ENCODE measurements around the gene JMJD1C. TPM values are rescaled to one million over a fixed set of nuclear protein-coding genes. Genes with fewer than 3 reads are reported as not detected.
"Not testable (repeated sequence)": the region's sequence is repeated elsewhere in the genome, so short reads cannot be mapped to it uniquely, and the experiment has no call there.

The JMJD1C gene
- 10 to 100 TPM; 40.9 to 44.3 TPM for total RNA-seq
- long read RNA-seq, partial matches to known transcripts = 5 of 8 reads
- long read RNA-seq, other reads (novel, unspliced or antisense) = 3 of 8 reads

GRCh38 chr10:63465293-63466143, at the start of gene JMJD1C:
JMJD1C (minus strand) TSS chr10:63465977; CDS start chr10:63465662, 315 bp downstream.
- peak; percentile 92 to 95 for ATAC-seq
- DNase-seq = peak; percentile 85
- intact Hi-C loops (cut with DNase I) = loop anchor here (2.0 to 10.0 kb wide), 5 partner anchors 52 to 251 kb away; no protein-coding TSS in a partner anchor

- intact Hi-C loops (cut with DNase I) = loop anchor here in 1 of 2 donors (5.0 kb wide), 1 partner anchor 48 kb away; the partner anchor contains the start of gene JMJD1C
- ATAC-seq = peak in 1 of 2 donors; percentile 62
- DNase-seq = no peak
Measured at GRCh38 chr10:63515002-63515763, 49.4 kb upstream of the JMJD1C start.

- DNase-seq (no peak), ATAC-seq (peak in 1 of 2 donors; percentile 38)
- intact Hi-C loops (cut with DNase I) = no loop called here
Measured at GRCh38 chr10:63506554-63506953, 40.8 kb upstream of the JMJD1C start.

- ATAC-seq (no peak), DNase-seq (no peak)
- intact Hi-C loops (cut with DNase I) = no loop called here
Measured at GRCh38 chr10:63505562-63505961, 39.8 kb upstream of the JMJD1C start.

- no peak for ATAC-seq
- intact Hi-C loops (cut with DNase I) = no loop called here
- no peak for DNase-seq
Measured at GRCh38 chr10:63504145-63504881, 38.5 kb upstream of the JMJD1C start.

- intact Hi-C loops (cut with DNase I) = no loop called here
- ATAC-seq = no peak
- no peak for DNase-seq
Measured at GRCh38 chr10:63503395-63503794, 37.6 kb upstream of the JMJD1C start.

- DNase-seq = no peak
- intact Hi-C loops (cut with DNase I) = no loop called here
- no peak for ATAC-seq
Measured at GRCh38 chr10:63502832-63503231, 37.1 kb upstream of the JMJD1C start.

GRCh38 chr10:63501954-63502353, 36.2 kb upstream of the JMJD1C start:
- intact Hi-C loops (cut with DNase I) = no loop called here
- no peak for ATAC-seq
- DNase-seq = no peak

- intact Hi-C loops (cut with DNase I); ATAC-seq; DNase-seq: not testable (repeated sequence)
Measured at GRCh38 chr10:63500551-63500950, 34.8 kb upstream of the JMJD1C start.

- DNase-seq (no peak), ATAC-seq (no peak)
- intact Hi-C loops (cut with DNase I) = no loop called here
Measured at GRCh38 chr10:63498665-63499064, 32.9 kb upstream of the JMJD1C start.

GRCh38 chr10:63497321-63497720, 31.5 kb upstream of the JMJD1C start:
- DNase-seq = no peak
- intact Hi-C loops (cut with DNase I) = no loop called here
- ATAC-seq = no peak

GRCh38 chr10:63496561-63496960, 30.8 kb upstream of the JMJD1C start:
- ATAC-seq = no peak

GRCh38 chr10:63494951-63495350, 29.2 kb upstream of the JMJD1C start:
- ATAC-seq = no peak
- intact Hi-C loops (cut with DNase I) = no loop called here
- no peak for DNase-seq

More at GRCh38 chr10:63496561-63496960, 30.8 kb upstream of the JMJD1C start:
- DNase-seq = no peak
- intact Hi-C loops (cut with DNase I) = no loop called here

- intact Hi-C loops (cut with DNase I) = no loop called here
- DNase-seq (no peak), ATAC-seq (no peak)
Measured at GRCh38 chr10:63493004-63493403, 27.2 kb upstream of the JMJD1C start.

GRCh38 chr10:63492317-63492690, 26.5 kb upstream of the JMJD1C start:
- intact Hi-C loops (cut with DNase I); DNase-seq: not testable (repeated sequence)
- peak in 1 of 2 donors; percentile 32 for ATAC-seq

- intact Hi-C loops (cut with DNase I) = no loop called here
- peak; percentile 87 to 94 for ATAC-seq
- no peak for DNase-seq
Measured at GRCh38 chr10:63491588-63492316, 26.0 kb upstream of the JMJD1C start.

GRCh38 chr10:63489838-63490237, 24.1 kb upstream of the JMJD1C start:
- no peak for ATAC-seq
- intact Hi-C loops (cut with DNase I) = no loop called here
- no peak for DNase-seq

GRCh38 chr10:63487990-63488389, 22.2 kb upstream of the JMJD1C start:
- DNase-seq = no peak
- intact Hi-C loops (cut with DNase I) = no loop called here
- no peak for ATAC-seq

GRCh38 chr10:63483983-63484382, 18.2 kb upstream of the JMJD1C start:
- intact Hi-C loops (cut with DNase I) = no loop called here
- ATAC-seq (no peak), DNase-seq (no peak)
